ENCODE data around the gene HNRNPM. TPM values are rescaled to one million over a fixed set of nuclear protein-coding genes. Genes with fewer than 3 reads are reported as not detected.

Gene HNRNPM
- total RNA-seq, 3 donors from 2014 or later, result 84.8 to 153 (median 116) TPM

GRCh38 chr19:8529369-8530006 is 84.7 kb downstream of the HNRNPM start:
- Histone ChIP-seq H3K36me3 (no peaks in the 10 kb centered on the region), H3K27me3 (no peaks in the 10 kb centered on the region), H3K9me3 (no peaks in the 10 kb centered on the region), H3K4me3 (no peak overlapping the region), H3K4me1 (no peaks in the 10 kb centered on the region), H3K27ac (no peak overlapping the region)
- TF ChIP-seq CTCF (IDR thresholded peaks at IDR 0.05) (no peak), POLR2A (IDR thresholded peaks at IDR 0.05) (no peak), POLR2AphosphoS5 (IDR thresholded peaks at IDR 0.05) (no peak)
- no peak for DNase-seq (ENCODE audit: low spot score in 2 of 2)
- intact Hi-C loops (cut with DNase I; ENCODE audit: low total_unique reads), result no loop called here

- no peak for DNase-seq (ENCODE audit: low spot score in 2 of 2)
- intact Hi-C loops (cut with DNase I; ENCODE audit: low total_unique reads), result no loop called here
- H3K4me1 ChIP-seq, result no peaks in the 10 kb centered on the region
- H3K36me3 ChIP-seq, result no peaks in the 10 kb centered on the region
- TF ChIP-seq CTCF (IDR thresholded peaks at IDR 0.05) (no peak), POLR2A (IDR thresholded peaks at IDR 0.05) (no peak), POLR2AphosphoS5 (IDR thresholded peaks at IDR 0.05) (no peak)
- H3K27me3 ChIP-seq, result no peaks in the 10 kb centered on the region
- H3K9me3 ChIP-seq, result no peaks in the 10 kb centered on the region
- no peak overlapping the region for H3K4me3 ChIP-seq
- H3K27ac ChIP-seq, result no peak overlapping the region
Observed at GRCh38 chr19:8530061-8530679, 85.4 kb downstream of the HNRNPM start.

- H3K9me3 ChIP-seq, result no peaks in the 10 kb centered on the region
- DNase-seq (ENCODE audit: low spot score in 2 of 2), result no peak
- H3K4me3 ChIP-seq, result no peak overlapping the region
- no peak overlapping the region for H3K27ac ChIP-seq
- H3K36me3 ChIP-seq, result no peaks in the 10 kb centered on the region
- H3K27me3 ChIP-seq, result no peaks in the 10 kb centered on the region
- no peaks in the 10 kb centered on the region for H3K4me1 ChIP-seq
- intact Hi-C loops (cut with DNase I; ENCODE audit: low total_unique reads), result no loop called here
- TF ChIP-seq POLR2AphosphoS5 (IDR thresholded peaks at IDR 0.05) (no peak), POLR2A (IDR thresholded peaks at IDR 0.05) (no peak), CTCF (IDR thresholded peaks at IDR 0.05) (no peak)
Observed at GRCh38 chr19:8531470-8531869, 86.7 kb downstream of the HNRNPM start.

GRCh38 chr19:8532225-8532624 is 87.5 kb downstream of the HNRNPM start:
- H3K36me3 ChIP-seq, result no peaks in the 10 kb centered on the region
- no peaks in the 10 kb centered on the region for H3K4me1 ChIP-seq
- no peaks in the 10 kb centered on the region for H3K9me3 ChIP-seq
- H3K4me3 ChIP-seq, result no peak overlapping the region
- no peak overlapping the region for H3K27ac ChIP-seq
- TF ChIP-seq POLR2AphosphoS5 (IDR thresholded peaks at IDR 0.05) (no peak), POLR2A (IDR thresholded peaks at IDR 0.05) (no peak), CTCF (IDR thresholded peaks at IDR 0.05) (no peak)
- no peaks in the 10 kb centered on the region for H3K27me3 ChIP-seq
- DNase-seq (ENCODE audit: low spot score in 2 of 2), result no peak
- intact Hi-C loops (cut with DNase I; ENCODE audit: low total_unique reads), result no loop called here

GRCh38 chr19:8536282-8536681 is 91.5 kb downstream of the HNRNPM start:
- TF ChIP-seq POLR2AphosphoS5 (IDR thresholded peaks at IDR 0.05) (no peak), CTCF (IDR thresholded peaks at IDR 0.05) (no peak), POLR2A (IDR thresholded peaks at IDR 0.05) (no peak)
- DNase-seq (ENCODE audit: low spot score in 2 of 2), result no peak
- intact Hi-C loops (cut with DNase I; ENCODE audit: low total_unique reads), result no loop called here

More at GRCh38 chr19:8536282-8536681, 91.5 kb downstream of the HNRNPM start:
- Histone ChIP-seq H3K36me3 (no peaks in the 10 kb centered on the region), H3K4me3 (no peak overlapping the region), H3K27ac (no peak overlapping the region), H3K9me3 (no peaks in the 10 kb centered on the region), H3K4me1 (no peaks in the 10 kb centered on the region), H3K27me3 (no peaks in the 10 kb centered on the region)
